ENCODE measurements around the gene DLX5. TPM values are rescaled to one million over a fixed set of nuclear protein-coding genes. Genes with fewer than 3 reads are reported as not detected.

Gene DLX5
- total and polyA plus RNA-seq, 2 donors (not counting 3 experiments of a cell fraction or from before 2014, with no cell fraction given): not detected

- Histone ChIP-seq H3K4me3 (replicated peaks in 1 of 3; ENCODE audit: insufficient read depth in 1 of 3, low read depth in 1 of 3, low read length in 3 of 3) (no peak overlapping the region), H3K9me1 (replicated peaks; ENCODE audit: control insufficient read depth, extremely low read depth, insufficient read depth, low read length) (no peaks in the 10 kb centered on the region), H3K27ac (ENCODE audit: insufficient read depth, low read depth, low read length) (no peak overlapping the region), H3K27me3 (ENCODE audit: control insufficient read depth in 2 of 2, insufficient read depth in 2 of 2, low read length in 2 of 2) (no peaks in the 10 kb centered on the region), H2AFZ (ENCODE audit: low read depth, low read length) (no peak overlapping the region), H4K20me1 (replicated peaks; ENCODE audit: control insufficient read depth, extremely low read depth, insufficient read depth, low read length) (no peaks in the 10 kb centered on the region), H3K9me3 (replicated peaks; ENCODE audit: control insufficient read depth, insufficient read depth, low read length) (no peaks in the 10 kb centered on the region), H3K9ac (replicated peaks; ENCODE audit: extremely low read depth, insufficient read depth, low read length) (no peak overlapping the region), H3K4me1 (ENCODE audit: control insufficient read depth, extremely low read depth, insufficient read depth, low read length) (no peaks in the 10 kb centered on the region), H3K36me3 (ENCODE audit: control insufficient read depth in 2 of 2, extremely low read depth in 1 of 2, insufficient read depth in 2 of 2, low read length in 2 of 2) (no peaks in the 10 kb centered on the region), H3K79me2 (ENCODE audit: control insufficient read depth, insufficient read depth, low read length) (no peaks in the 10 kb centered on the region), H3K4me2 (ENCODE audit: insufficient read depth, low read length) (no peak overlapping the region)
- no TSS peak for BruUV-seq (replicated peaks)
- TF ChIP-seq EZH2 (IDR thresholded peaks at IDR 0.05; ENCODE audit: borderline replicate concordance, low read depth, low read length, severe bottlenecking) (no peak), MYC (IDR thresholded peaks at IDR 0.05; ENCODE audit: low read depth, low read length) (no peak), MAX (IDR thresholded peaks at IDR 0.05; ENCODE audit: insufficient read depth, insufficient read length) (no peak), JUN (IDR thresholded peaks at IDR 0.05; ENCODE audit: borderline replicate concordance, insufficient read depth, insufficient read length, low read depth) (no peak), CTCF (IDR thresholded peaks at IDR 0.05; ENCODE audit: extremely low read depth in 1 of 2, insufficient read depth in 1 of 2, low read depth in 1 of 2, low read length in 2 of 2) (no peak), GATA2 (IDR thresholded peaks at IDR 0.05; ENCODE audit: insufficient read depth, insufficient read length, low read depth, low read length) (no peak), POLR2AphosphoS5 (IDR thresholded peaks at IDR 0.05; ENCODE audit: insufficient read depth, low read depth, low read length) (no peak), POLR2A (IDR thresholded peaks at IDR 0.05; ENCODE audit: low read depth, low read length) (no peak), FOS (IDR thresholded peaks at IDR 0.05; ENCODE audit: borderline replicate concordance, insufficient read depth, low read length) (no peak)
- CTCF ChIA-PET: no interaction called here
- dilution Hi-C loops (cut with MboI; ENCODE audit: extremely low pct_ligation_motif_present, low sequenced_read_pairs) (no loop called here), intact Hi-C loops (cut with micrococcal nuclease) (no loop called here)
- DNase-seq (ENCODE audit: low read depth, low spot score) (no peak), FAIRE-seq (no peak)
- POLR2A ChIA-PET: no interaction called here
Observed at GRCh38 chr7:96976106-96976505, 48.5 kb downstream of the DLX5 start.

All from endothelial cell of umbilical vein (primary cell).